Fibroblast of villous mesenchyme (primary cell): ENCODE results near the gene PPOX. TPM values are rescaled to one million over a fixed set of nuclear protein-coding genes. Genes with fewer than 3 reads are reported as not detected.

Experiments
- DNase-seq: peaks from one replicate; pipeline ENCODE4 v3.0.0-alpha.2; 2010; ENCODE audit warnings: low read depth
- H3K4me3 ChIP-seq: 2 replicates; pipeline ENCODE4 v1.5.1; 2011; ENCODE audit warnings: low read depth, mild to moderate bottlenecking, low read length
- total RNA-seq: library from RNA; depleted of rRNA; stranded (reverse); fragments of >200 nt; gene quantifications from 2 replicates; pipeline ENCODE4 v1.2.3, GENCODE V29; 2012
- TF ChIP-seq, protein P1 (sequence below): IDR thresholded peaks from 2 replicates; pipeline ENCODE4 v1.5.1; 2012; ENCODE audit warnings: low read depth, mild to moderate bottlenecking, low read length; ENCODE audit not compliant: insufficient read depth

Gene PPOX
- total RNA-seq, 1 donor, result 10.4 TPM

DNA sequence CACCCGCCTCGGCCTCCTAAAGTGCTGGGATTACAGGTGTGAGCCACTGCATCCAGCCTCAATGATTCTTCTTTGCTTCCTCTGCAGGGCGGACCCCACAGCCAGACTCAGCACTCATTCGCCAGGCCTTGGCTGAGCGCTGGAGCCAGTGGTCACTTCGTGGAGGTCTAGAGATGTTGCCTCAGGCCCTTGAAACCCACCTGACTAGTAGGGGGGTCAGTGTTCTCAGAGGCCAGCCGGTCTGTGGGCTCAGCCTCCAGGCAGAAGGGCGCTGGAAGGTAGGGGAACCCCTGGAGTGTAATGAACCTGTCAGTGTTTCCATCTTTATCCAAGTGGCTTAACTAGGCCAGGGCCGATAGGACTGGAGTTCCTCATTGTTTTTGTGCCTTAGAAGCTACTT, 2.7 kb downstream of the PPOX start:
- DNase-seq, result no peak
- no peak overlapping the region for H3K4me3 ChIP-seq
- TF ChIP-seq, protein P1, sequence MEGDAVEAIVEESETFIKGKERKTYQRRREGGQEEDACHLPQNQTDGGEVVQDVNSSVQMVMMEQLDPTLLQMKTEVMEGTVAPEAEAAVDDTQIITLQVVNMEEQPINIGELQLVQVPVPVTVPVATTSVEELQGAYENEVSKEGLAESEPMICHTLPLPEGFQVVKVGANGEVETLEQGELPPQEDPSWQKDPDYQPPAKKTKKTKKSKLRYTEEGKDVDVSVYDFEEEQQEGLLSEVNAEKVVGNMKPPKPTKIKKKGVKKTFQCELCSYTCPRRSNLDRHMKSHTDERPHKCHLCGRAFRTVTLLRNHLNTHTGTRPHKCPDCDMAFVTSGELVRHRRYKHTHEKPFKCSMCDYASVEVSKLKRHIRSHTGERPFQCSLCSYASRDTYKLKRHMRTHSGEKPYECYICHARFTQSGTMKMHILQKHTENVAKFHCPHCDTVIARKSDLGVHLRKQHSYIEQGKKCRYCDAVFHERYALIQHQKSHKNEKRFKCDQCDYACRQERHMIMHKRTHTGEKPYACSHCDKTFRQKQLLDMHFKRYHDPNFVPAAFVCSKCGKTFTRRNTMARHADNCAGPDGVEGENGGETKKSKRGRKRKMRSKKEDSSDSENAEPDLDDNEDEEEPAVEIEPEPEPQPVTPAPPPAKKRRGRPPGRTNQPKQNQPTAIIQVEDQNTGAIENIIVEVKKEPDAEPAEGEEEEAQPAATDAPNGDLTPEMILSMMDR, result no peak

DNA sequence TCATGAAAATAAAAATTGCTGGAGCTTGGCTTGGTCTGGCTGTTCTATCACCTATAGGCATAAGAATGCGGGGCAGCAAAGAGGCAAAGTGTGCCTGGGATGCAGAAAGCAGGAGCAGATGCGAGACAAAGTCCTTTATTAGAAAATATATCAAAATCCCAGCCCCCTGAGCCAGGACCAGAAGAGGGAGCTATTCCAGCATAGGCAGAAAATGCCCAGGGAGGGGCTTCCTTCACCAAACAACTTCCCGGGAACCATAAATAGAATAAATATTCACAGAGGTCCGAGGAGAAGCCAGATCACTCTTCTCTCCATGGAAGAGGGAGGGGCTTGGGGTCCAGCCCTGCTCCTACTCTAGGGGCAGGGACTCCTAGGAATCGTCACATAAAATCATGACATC, 5.0 kb downstream of the PPOX start:
- H3K4me3 ChIP-seq, result no peak overlapping the region
- no peak for DNase-seq
- TF ChIP-seq, protein P1, result peak; percentile 22

DNA sequence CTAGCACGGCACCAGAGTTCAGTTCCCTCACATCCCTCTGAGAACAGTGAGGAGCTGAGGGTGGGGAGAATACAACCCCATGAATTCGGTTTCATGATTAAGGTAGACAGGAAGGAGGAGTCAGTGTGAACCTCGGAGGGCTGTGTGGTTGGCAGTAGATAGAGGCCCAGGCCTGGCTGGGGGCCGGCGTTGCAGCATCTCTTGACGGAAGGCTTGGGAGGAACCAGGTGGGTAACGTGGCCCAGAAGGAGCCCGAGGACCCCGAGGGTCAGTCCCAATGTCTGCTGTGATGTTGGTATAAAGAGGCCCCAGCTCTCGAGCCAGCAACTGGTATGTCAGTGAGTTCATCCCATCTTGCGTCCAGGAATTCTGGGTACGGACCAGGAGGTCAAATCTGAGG, 5.5 kb downstream of the PPOX start:
- H3K4me3 ChIP-seq, result no peak overlapping the region
- no peak for DNase-seq
- TF ChIP-seq, protein P1, result no peak

DNA sequence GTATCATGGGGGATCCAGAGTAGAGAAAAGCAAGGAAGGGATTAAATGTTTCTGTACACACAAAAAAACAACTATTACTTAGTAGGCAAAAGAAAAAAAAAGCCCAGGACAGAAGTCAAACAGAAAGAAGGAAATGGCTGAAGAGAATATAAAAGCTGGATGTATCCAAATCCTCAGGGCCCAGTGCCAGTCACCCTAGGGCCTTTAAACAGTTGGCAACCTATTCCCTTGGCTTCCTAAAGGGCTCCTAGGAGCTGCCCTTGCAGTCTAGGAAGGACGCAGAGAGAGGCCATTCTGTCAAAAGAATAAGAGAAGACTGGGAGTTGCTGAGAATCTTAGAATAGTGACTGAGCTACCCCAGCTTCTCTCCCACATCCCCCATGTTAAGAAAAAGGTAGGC, 6.1 kb downstream of the PPOX start:
- no peak overlapping the region for H3K4me3 ChIP-seq
- DNase-seq, result no peak
- TF ChIP-seq, protein P1, result no peak

DNA sequence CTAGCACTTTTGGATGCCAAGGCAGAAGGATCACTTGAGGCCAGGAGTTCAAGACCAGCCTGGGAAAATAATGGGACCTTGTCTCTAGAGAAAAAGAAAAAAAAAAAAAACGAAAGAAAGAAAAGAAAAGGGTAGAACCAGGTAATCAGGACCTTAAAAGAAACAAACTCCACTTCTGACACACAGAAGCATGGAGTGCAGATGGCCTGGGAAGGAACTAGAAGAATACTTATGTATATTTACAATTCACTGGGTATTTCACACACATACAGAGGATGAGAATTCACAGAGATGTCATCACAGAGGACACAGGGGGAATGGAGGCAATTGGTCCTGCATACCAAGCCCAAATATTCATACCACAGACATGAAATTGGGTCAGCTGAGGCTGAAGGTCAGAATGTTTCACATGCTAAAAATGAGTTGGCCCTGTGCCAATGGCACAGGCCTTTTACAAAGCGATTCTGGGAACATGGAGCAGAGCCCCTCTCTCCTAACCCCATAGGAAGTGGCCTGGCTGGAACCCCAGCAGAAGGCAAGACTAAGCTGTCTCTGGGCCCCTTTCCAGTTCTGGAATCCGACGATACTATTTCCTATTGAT, 6.7 kb downstream of the PPOX start:
- H3K4me3 ChIP-seq, result no peak overlapping the region
- peak; percentile 94 for DNase-seq
- TF ChIP-seq, protein P1, result no peak

DNA sequence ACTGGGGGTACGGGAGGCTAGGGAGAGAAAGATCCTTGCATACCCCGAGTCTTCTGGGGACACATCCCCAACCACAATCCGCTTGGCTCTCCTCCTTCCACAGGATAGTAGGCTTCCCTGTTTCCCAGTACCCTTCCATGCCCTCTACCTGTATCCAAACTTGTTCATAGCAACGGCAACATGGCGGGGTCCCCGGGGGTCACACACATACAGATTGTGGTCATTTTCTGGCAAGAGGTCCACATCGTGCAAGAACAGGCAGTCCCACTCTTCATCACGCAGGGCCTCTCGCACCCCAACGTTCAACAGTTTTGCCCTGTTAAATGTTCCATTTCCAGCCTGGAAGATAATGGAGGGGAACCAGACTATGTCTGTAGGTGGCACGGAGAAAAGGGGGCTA, 7.5 kb downstream of the PPOX start:
- DNase-seq, result no peak
- TF ChIP-seq, protein P1, result no peak
- H3K4me3 ChIP-seq, result no peak overlapping the region

DNA sequence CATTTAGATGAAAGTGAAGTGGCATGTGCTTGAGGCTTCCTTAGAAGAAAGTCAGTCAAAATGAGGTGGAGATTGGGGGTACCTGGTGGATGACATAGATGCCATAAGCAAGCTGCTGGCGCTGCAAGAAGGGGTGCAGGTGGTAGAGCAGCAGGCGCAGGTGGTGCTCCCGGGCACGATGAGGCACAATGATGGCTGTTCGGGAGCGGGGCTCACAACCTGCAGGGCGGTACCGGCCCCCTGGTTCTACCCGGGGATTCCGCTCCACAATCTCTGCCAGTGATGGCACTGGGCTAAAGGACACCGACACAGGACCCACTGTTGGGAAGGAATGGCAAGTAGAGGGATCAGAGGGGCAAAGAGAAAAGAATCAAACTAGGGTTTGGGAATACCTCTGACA, 8.7 kb downstream of the PPOX start:
- H3K4me3 ChIP-seq, result no peak overlapping the region
- TF ChIP-seq, protein P1, result no peak
- no peak for DNase-seq
